Activated T-cell treated with anti-CD3 and anti-CD28 coated beads for 48 hours (primary cell): ENCODE data around the gene MEGF6.

Experiments used
- DNase-seq: peaks from one replicate; pipeline ENCODE4 v3.0.0-alpha.2; 2020; ENCODE audit warnings: low read depth

MEGF6 gene

GRCh38 chr1:3521426-3521825 lies 89.9 kb downstream of the MEGF6 start:
- no peak for DNase-seq

DNA sequence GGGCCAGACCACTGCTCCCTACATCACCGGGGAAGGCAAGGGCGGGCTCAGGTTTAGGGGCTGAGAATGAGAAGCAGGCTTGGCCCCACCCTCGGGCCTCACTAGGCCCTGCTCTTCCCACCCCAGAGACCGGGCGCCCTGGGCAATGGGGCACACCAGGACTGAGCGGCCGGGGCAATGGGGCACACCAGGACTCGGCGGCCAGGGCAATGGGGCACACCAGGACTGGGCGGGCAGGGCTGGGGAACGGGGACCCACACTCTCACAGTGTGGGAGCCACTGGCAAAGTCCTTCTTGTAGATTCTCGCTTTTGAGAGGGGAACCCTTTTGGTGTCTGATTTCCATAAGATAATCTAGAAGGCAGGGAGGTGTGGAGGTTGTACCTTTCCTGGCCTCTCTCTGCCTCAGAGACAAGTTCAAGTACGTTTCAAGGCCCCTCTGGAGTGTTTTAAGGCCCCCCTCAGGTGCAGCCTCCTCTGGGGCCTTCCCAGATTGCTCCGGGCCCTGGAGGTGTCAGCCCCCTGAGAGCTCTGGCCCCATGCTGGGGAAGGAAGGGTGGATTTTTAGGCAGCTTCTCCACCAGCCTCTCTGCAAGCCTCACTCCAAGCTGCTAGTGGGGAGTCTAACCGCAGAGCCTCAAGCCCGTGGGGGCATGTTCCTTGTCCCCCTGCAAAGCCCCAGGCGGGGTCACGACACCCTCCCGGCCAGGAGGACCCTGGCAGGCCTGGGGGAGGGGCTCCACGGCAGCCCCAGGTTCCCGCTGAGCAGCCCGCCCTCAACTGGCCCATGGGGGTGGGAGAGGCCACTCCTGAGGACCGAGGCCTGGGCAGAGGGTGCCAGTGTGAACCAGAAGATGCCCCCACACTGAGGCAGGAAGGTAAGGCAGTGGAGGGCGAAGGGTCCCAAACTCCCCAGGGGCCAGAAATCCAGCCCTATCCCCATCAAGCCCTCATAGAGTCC lies 90.6 kb downstream of the MEGF6 start:
- no peak for DNase-seq

DNA sequence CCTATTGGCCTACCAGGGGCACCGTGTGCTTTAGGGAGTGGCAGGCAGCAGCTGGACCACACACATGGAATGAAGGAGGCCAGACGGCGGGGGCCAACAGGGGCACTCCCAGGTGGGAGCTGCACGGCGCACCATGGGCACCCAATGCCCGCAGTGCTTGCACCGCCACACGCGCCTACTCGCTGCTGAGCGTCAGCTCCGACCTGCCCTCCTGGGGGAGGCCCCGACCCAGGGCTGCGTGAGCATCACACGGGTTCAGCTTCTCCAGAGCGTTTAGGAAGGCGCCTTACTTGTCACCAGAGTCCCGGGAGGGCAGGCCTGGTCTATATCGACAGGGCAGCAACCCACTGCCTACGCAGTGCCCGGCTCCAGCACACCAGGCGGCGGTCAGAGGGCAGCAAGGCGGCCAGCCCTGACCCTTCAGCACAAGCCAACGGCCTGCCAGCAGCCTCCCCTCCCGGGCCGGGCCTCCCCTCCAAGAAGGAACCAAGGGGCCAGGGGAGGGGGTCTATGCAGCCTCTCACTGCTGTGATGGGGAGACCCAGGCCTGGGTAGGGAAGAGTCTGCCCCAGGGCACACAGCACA lies 91.9 kb downstream of the MEGF6 start:
- no peak for DNase-seq

DNA sequence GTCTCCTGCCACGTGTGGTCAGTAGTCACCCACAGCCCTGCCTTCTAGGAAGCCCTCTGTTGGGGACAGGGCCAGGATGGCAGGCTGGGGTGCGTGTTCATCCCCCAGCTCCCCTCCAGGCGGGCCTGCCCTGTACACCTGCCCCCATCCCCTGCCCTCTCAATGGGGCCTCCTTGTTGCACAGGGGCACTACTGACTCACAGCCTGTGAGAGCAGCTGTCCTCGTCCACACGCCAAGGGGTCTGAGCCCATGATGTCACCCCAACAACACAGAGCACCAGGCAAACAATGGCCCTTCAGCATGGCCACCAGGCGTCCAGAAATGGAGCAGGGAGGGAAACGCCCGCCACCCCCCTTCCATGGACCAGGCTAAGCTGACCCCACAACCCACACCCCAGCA lies 92.6 kb downstream of the MEGF6 start:
- no peak for DNase-seq

GRCh38 chr1:3518256-3518655 lies 93.1 kb downstream of the MEGF6 start:
- DNase-seq = peak; percentile 40

DNA sequence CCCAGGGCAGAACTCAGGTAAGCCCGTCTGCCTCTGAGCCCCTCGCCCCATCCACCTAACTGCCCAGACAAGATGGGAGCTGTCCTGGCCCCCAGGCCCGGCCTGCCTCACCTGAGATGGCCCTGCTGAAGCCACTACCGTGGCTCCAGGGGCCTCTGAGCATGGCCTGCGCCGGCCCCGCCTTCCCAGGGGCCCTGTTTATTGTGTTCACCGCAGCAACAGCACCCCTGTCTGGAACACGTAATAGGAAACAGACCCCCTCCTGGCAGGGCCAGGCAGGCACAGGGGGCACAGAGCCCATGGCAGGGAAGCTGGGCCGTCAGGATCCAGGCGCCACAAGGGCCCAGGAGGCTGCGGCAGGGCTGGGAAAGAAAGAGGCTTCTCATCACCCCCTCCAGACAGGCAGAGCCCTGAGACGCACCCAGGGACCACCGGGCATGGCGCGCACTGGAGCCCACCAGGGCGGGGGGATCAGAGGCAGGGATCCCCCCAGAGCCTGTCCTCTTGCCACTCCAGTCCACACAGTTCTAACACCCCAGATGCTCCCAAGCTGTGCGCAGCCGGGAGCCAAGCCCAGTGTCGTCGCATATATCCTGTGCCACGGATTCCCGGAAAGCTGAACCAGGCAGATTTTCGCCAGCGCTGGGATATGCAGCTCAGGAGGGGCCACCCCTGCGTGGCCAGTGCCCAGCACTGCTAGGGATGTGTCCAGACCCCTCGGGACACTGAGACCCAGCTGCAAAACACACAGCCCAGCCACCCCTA lies 94.2 kb downstream of the MEGF6 start:
- no peak for DNase-seq

DNA sequence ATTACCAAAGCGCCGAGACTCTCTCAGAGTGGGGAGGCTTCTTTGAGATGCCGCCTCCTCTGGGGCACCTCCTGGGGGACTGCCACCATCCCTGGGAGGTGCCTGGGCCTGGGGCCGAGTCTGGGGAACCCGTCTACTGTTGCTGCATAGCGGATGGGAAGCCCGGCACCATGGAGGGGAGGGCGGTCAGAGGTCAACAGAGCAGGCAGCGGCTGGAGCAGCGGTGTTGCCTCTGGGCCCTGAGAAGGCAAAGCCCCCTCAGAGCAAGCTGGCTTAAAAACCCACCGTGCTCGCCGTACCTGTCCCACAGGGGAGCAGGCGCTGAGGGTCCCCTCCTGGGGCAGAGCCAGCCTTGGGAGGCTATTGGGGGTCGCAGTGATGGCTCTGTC lies 94.8 kb downstream of the MEGF6 start:
- DNase-seq = no peak

DNA sequence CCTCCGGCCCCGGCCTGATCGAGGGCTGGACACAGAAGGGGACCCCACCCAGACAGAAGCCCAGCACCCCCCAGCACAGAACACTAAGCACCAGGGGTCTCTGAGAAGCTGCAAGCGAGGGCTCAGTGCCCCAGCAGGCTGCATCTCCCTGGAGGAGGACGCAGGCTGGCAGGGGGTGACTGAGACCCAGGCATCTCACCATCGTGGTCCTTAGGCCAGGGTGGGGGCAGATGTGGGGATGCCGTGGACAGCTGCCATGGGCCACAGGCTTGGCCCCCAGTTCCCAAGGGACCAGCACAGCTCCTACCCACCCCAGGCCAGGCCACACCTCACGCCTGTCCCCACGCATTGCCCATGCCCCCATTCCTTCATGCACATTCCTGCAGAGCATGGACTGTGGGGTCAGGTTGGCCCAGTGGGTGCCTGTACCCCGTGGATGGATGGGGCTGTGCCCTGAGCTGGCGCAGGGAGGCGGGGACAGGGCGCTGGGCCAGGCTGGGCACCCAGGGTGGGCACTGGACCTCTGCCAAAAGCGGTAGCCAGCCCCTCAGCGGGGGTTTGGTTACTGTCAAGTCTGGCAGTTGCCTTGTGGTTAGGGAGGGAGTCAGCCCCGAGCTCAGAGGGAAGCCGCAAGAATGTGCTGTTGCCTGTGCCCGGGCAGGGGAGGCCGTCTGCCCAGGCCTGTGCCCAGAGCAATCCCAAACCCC lies 95.4 kb downstream of the MEGF6 start:
- DNase-seq = no peak

GRCh38 chr1:3515272-3515671 lies 96.0 kb downstream of the MEGF6 start:
- DNase-seq = no peak

DNA sequence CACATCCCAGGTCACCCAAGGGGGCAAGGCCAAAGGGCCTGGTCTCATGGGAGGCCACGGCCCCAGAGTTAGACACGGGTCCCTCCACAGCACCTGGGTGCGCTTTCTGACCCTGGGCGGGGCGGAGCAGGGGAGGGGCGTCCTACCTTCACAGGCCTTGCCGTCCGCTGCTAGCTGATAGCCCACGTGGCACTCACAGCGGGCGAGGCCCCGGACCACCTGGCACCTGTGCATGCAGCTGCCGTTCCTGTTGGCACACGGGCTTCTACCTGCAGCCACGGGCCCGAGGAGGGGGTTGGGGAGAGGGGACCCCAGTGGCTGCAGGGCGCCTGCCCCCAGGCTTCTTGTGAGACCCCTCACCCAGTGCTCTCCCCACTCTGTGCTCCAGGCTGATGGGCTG lies 96.9 kb downstream of the MEGF6 start:
- no peak for DNase-seq

- no peak for DNase-seq
Observed at GRCh38 chr1:3511856-3512255, 99.5 kb downstream of the MEGF6 start.

- DNase-seq = no peak
Observed at GRCh38 chr1:3511306-3511705, 100.0 kb downstream of the MEGF6 start.

DNA sequence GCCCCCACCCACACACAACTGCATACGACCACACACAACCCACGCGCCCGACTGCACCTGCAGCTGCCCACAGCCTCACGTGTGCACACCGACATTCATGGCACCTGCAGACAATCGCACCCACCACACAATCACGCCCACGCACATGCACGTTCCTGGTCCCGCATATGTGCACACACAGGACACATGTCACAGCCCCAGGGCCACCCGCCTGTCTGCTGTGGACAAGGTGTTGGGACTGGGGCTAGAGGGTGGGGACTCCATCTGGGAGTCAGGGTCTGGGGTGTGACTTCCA lies 100.4 kb downstream of the MEGF6 start:
- no peak for DNase-seq

GRCh38 chr1:3510136-3510955 lies 101.0 kb downstream of the MEGF6 start:
- DNase-seq = no peak

DNA sequence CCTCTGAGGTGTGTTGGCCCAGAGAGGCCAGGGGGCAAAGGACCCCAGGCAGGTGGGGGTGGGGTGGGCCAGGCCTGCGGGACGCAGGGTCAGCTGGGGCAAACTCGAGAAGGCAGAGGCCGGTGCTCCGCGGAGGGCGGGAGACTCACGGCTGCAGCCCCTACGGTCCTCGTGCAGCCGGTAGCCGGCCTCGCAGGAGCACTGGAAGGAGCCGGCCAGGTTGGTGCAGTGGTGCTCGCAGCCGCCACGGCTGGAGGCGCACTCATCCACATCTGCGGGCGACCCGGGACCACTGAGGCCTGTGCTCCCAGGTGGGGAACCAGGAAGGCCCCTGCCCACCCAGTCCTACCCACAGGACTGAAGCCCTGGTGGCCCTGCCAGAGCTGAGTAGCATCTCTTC lies 101.6 kb downstream of the MEGF6 start:
- no peak for DNase-seq

- no peak for DNase-seq
Observed at GRCh38 chr1:3508757-3509415, 102.4 kb downstream of the MEGF6 start.

GRCh38 chr1:3507636-3508275 lies 103.6 kb downstream of the MEGF6 start:
- DNase-seq = no peak

DNA sequence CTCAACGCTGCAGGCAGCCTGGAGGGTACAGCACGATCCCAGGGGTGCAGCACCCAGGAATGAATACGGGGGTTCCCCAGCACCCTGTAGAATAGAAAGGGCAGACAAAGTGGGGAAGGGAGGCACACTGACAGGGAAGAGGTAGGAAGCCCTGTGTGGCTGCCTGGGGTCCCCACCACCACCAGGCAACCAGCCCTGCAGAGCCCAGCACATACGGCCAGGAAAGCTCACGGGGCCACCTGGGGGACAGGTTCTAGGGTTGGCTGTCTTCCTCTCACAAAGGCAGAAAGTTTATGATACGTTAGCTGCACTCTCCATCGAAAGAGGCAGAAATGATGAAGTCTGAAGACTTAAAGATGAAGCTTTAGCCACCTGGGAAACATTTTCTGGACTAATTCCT lies 104.4 kb downstream of the MEGF6 start:
- no peak for DNase-seq

DNA sequence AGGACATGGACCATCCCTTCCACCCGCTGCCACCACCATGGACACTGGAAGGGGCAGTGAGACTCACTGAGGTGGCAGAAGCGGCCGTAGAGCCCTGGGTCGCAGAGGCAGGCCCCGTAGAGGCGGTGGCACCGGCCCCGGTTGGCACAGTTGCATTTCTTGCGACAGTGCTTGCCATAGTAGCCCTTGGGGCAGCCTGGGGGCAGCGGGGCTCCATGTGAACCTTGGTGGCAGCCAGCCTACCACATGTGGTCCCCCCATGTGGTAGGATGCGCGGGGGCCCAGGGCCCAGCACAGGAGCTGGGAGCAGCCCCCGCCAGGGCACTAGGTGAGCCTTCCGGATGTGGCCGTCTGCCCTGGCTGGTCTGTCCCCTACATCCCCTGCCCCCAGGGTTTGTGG lies 105.3 kb downstream of the MEGF6 start:
- DNase-seq = no peak

- no peak for DNase-seq
Observed at GRCh38 chr1:3505161-3505560, 106.1 kb downstream of the MEGF6 start.

GRCh38 chr1:3504822-3505153 lies 106.5 kb downstream of the MEGF6 start:
- DNase-seq = no peak
